Effector CD8-positive, alpha-beta T cell (primary cell): ENCODE data around the gene RBMY1F.
"Not testable (repeated sequence)": the region's sequence is repeated elsewhere in the genome, so short reads cannot be mapped to it uniquely, and the experiment has no call there.

Experiments used
- DNase-seq: peaks from one replicate; lab custom pipeline; 2025; lab: John Stamatoyannopoulos, UW
- total RNA-seq, 4 experiments: gene quantifications; one replicate each; lab custom pipeline; 2026; lab: John Stamatoyannopoulos, UW

Gene RBMY1F
- total RNA-seq = 0 reads per million in 4 experiments

DNA sequence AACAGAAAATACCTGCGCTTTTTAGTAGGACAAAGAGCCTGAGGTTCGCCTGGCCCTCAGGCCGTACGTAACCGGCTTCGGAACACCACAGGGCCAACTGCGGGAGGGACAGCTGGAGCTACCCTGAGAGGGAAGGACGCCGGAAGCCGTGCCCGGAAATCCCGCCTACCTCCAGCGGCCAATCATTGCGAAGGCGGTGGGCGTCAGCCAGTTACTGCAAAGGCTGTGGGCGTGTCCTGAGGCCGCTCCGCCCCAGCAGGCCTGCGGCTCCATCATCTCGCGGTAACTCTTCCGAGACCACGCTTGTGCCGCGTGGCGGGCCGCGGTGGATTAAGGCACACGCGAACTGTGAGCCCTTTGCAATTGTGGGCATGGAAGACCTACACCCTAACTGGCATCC lies at the start of gene RBMY1F:
Gene RBMY1F, minus strand, starts transcription at position 101 of the 400 bp plus-strand sequence. CDS start 1,954 bp downstream, outside the sequence.
- DNase-seq = not testable (repeated sequence)

DNA sequence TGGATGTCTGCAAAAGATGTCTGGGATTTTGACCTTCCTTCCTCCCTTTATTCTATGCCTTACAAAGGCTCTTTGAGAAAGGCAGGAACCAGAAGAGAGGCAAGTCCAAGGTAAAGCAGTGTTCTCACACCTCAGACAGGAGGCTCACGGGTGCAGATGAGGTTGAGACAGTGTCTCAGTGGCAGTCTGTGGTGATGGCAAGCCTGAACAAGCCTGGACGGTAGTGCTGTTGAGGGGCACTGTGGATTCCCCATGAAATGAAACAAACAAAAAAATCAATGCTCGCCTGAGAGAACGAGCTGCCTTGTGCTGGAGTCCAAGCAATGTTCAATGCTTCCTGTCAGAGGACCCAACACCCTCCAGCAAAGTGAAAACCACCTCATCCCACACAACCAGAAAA lies 31.6 kb downstream of the RBMY1F start:
- DNase-seq = not testable (repeated sequence)

DNA sequence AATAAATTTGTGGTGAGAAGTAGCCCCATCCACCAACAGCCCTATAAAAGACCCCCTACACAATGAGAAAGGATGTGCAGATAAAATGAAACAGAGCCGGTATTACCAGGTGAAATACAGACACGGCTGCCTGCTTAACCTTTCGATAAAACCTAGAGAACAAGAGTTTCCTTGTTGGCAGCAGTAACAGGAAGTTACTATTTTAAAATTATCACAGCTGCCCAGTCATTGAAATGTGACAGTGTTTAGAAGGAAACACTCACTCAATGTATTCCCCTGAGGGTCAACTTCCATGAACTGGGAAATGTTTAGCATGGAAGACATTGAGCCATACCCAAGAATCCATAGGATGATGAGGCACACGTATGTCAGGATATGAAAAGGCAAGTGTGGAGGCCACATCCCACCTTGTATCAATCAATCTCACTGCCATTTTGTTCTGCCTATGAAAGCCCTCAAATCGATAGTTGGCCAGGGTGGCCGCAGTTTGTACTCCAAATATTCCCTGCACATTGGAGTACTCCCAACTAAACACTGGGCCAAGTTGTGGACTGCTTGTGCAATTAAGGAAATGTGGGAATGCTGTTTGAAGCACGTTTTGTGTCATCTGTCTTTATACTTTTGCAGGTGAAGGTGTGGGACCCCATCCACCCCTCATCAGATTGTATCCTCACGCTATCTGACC lies 41.6 kb downstream of the RBMY1F start:
- not testable (repeated sequence) for DNase-seq

DNA sequence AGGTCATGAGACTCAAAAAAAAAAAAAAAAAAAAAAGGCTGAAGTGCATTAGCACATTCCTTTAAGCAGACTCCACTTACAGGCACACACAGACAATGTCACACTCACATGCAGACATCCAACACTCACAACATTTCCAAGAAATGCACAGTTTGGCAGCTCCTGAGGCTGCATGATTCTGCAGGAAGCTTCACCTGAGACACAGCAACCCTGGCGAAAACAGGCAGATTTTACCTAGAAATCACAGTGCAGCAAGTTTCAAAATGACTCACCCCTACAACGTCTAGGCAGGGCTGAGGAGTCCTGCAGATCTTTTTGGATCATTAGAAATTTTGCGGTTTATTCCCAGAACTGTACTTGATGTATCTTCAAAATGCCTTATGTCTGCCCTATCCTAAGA lies 48.0 kb downstream of the RBMY1F start:
- not testable (repeated sequence) for DNase-seq

DNA sequence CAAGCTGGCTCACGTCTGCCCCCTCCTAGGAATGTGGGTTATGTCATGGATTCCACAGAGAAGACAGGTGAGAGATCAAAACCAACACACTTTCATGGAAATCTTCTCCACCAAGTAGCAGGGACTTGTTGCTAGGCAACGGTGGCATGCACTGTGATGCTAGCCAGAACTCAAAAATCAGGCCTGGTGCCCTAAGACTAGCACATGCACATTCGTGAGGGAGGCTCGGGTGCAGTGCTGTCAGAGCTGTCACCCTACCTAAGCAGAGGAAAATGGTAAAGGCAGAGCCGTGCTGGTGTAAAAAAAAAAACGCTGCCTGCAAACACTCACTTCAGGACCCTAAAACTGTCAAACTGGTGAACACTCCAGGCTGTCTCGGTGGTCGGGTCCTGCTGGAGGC lies 52.2 kb downstream of the RBMY1F start:
- DNase-seq = not testable (repeated sequence)
